T47D (cell line): ENCODE results near the gene CAGE1.

Experiments
- DNase-seq, 2 experiments: peaks; one replicate each; pipeline versions ENCODE4 v3.0.0 to v3.0.0-alpha.2; 2011 to 2012; ENCODE audit warnings: low read depth in 1 of 2, low spot score in 1 of 2
- JUND ChIP-seq: IDR thresholded peaks from 2 replicates; pipeline ENCODE4 v1.6.1; 2012; ENCODE audit warnings: low read depth
- in situ Hi-C: cut with HindIII; loops from 2 replicates; pipeline ENCODE4 v1.10.0; 2016; ENCODE audit warnings: low sequenced_read_pairs, low pct_unique_long_range_greater_than_20kb

Gene CAGE1

DNA sequence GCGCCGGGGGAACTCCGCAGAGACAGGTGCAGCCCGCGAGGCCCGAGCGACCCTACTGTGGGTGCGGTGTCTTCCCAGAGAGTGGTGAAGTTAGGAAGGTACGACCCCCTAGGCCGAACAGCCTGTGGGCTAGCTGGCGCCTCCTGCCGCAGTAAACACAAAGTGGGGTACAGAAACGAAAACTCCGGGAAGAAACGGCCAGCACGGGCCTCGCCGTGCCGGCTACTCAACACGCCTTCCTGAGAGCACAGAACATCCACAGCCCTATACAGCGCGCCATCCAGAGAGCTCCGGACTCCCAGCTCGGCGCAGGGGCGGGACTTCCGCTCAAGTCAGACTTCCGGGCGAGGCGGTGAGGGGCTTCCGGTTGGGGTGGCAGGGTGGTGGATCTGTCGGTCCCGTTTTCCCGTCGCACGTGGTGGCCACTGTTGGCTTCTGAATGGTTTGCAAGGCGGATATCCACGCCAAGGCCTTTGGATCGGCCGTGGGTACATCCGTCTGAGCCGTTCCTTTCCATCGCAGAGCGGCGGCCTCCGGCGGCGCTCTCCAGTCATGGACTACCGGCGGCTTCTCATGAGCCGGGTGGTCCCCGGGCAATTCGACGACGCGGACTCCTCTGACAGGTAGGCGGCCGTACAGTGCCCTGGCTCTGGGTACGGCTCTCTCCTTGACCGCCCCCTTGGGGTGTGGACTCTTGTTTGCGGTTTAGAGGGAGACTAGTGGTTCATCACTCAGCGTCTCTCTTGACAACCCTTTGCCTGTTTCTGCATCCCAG, at the start of gene CAGE1, which contains the start of gene RIOK1:
Gene CAGE1 (minus strand): TSS at position 292 of the 775 bp plus-strand sequence. CDS start 2,569 bp downstream, outside the sequence.
Gene RIOK1 (plus strand): TSS at position 358 of the 775 bp plus-strand sequence. CDS start 195 bp downstream, at position 553.
- TF ChIP-seq JUND, result no peak
- in situ Hi-C loops, result no loop called here
- DNase-seq, result peak; percentile 95 to 96

DNA sequence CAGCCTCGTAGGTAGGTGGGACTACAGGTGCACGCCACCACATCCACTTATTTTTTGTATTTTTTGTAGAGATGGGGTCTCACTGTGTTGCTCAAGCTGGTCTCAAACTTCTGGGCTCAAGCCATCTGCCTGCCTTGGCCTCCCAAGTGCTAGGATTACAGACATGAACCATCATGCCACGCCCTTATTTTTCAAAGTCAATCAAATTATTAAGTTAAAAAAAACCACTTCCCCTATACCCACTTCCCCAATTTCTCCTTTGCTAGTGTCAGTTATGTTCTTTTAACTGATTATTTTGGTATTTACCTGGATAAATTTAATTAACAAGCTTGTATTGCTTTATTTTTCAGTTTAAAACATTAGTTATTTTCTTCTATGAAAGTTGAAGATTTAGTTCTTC, 49.7 kb upstream of the CAGE1 start:
- no peak for TF ChIP-seq JUND
- DNase-seq, result no peak
- in situ Hi-C loops, result no loop called here

DNA sequence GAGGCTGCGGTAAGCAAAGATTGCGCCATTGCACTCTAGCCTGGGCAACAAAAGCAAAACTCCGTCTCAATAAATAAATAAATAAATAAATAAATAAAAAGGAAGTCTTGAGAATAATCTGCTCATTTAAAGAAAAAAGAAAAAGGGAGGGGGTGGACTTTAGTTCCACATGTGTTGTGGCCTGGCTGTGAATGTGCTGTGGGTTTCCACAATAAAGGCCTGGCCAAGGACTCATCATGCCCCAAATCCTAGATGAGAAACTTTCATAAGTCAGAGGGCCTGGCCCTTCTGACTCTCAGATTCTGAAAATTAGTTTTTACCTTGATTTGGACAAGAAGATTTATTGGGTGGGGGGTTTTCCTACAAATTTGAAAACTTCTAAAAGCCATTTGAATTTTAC, 48.5 kb upstream of the CAGE1 start:
- no peak for TF ChIP-seq JUND
- in situ Hi-C loops, result no loop called here
- no peak for DNase-seq

DNA sequence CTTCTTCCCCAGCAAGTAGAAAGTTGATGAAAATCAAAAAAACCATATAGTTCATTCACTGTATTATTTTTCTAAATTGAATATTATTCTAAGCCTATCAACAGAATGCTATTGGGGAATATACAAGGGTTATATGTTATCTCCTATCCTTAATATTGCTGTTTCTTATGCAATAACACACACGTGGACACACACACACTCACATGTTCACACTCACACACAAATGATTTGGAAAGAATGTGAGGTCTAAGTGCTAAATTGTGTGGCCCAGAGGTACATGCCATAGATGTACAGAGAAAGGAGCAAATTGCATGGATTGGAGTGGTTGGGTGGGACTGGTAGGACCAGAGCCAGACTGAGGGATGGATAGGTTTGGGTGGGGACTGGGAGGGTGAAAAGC, 45.1 kb upstream of the CAGE1 start:
- no peak for DNase-seq
- TF ChIP-seq JUND, result no peak
- in situ Hi-C loops, result no loop called here

DNA sequence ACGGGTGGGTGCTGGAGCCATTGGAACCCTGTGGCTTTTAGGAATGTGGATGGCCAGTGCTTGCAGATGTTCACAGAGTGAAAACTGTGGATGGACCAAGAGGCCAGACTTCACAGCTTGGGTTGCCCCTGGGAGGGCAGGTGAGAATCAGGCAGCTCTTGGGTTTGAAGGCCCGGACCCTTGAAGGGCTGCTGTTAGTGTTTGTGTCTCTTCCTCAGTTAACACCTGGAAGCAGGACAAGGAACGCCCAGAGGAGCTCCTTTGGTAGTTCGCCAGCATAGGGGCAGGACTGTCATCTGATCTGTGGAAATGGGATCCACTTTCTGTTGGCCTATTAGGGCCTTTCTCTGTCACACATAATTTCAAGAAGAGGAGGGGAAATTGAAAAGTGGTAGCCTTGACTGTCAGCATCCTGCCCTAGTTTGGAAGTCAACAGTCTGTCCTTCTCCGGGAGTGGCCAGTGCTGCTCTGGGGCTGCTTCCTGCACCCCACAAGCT, 43.6 kb upstream of the CAGE1 start:
- in situ Hi-C loops, result no loop called here
- DNase-seq, result peak in 1 of 2 experiments; percentile 74
- no peak for TF ChIP-seq JUND

DNA sequence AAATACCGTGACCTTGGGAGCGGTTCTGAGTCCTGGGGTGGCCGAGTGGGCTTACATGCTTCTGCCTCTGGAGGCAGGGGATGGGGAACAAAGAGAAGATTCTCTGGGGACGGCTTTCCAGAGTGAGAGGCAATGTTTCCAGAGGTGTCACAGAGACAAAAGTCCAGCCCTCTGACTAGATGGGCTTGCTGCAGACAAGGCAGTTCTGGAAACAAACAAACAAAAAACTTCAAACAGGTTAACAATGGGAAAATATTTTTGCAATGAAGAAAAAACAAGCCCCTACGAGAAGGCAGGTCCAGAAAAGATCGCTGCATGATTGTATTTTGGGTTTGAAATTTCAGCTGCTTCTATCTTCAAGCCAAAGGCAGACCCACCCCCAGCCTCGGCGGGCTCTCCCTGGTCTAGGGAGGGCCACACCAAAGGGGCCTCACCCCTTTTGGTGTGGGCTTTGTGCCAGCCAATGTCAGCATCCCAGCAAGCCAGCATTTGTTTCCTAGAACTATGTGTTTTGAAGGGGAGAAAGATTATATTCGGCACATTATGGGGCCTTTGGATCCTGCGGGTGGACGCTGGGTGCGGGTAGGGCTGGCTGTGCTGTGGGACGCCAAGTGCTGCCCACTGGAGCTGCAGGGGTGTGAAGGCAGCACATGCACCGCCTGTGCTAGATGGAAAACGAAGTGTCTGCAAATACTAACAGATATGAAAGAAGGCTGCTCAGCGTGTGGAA, 43.0 kb upstream of the CAGE1 start:
- no peak for TF ChIP-seq JUND
- DNase-seq, result no peak
- in situ Hi-C loops, result no loop called here

DNA sequence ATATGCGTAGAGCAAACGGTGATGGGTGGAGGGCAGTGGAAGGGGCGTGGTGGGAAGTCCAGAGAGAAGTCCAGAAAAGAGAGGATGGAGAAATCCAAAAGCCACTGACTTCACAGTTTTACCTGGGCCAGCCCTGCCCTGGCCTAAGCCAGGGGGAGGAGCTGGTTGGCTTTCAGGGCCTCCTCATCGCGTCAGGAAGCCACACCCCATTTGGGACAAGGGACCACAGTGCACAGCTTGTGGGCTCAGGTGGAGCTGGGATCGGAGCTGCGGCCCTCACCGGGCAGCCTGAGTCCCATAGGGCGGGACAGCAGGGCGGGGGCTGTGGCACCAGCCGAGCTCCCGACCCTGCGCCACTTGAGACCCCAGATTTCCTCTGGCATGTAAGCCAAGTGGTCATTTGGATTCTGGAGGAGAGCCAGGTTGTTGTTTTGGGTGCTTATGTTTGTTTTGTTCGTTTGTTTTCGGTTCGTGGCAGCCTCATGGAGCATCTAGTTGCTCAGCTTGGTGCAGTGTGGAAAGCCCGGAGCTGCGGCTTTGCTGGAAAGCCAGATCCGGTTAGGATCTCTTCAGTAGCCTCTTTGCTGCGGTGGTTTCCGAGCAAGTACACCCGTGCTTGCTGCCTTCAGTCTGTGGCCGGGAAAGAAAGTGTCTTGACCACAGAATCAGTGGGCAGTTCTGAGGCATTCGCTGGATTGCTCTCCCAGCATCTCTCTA, 42.3 kb upstream of the CAGE1 start:
- DNase-seq, result peak; percentile 84 to 86
- in situ Hi-C loops, result no loop called here
- TF ChIP-seq JUND, result no peak

DNA sequence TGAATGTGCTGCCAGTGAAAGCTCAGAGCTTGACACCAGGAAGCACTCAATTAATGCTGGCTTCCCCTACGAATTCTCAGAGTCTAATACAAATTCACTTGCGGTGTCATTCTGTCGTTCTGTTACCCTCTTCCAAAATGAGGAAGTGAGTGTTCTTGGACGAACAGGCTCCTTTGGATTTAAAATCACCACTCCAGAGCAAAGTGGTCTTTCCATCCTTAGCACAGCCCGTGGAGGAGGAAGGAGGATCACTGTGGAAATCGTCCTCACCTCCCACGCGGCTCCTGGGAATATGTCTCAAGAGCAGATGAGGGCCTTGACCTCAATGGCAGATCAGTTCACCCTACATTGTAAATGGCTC, 41.8 kb upstream of the CAGE1 start:
- TF ChIP-seq JUND, result no peak
- DNase-seq, result no peak
- in situ Hi-C loops, result no loop called here

DNA sequence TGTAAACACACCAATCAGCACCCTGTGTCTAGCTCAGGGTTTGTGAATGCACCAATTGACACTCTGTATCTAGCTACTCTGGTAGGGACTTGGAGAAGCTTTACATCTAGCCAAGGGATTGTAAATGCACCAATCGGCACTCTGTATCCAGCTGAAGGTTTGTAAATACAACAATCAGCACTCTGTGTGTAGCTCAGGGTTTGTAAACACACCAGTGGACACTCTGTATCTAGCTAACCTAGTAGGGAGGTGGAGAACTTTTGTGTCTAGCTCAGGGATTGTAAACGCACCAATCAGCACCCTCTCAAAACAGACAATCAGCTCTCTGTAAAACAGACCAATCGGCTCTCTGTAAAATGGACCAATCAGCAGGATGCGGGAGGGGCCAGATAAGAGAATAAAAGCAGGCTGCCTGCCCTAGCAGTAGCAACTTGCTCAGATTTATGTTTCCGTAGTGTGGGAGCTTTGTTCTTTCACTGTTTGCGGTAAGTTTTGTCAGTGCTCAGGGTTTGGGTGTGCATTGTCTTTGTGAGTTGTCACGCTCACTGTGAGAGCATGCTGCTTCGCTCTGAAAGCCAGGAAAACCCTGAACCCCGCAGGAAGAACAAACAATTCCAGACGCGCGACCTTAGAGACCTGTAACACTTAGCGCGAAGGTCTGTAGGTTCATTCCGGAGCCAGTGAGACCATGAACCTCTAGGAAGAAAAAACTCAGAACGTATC, 37.1 kb upstream of the CAGE1 start:
- DNase-seq, result no peak
- no peak for TF ChIP-seq JUND
- in situ Hi-C loops, result no loop called here

DNA sequence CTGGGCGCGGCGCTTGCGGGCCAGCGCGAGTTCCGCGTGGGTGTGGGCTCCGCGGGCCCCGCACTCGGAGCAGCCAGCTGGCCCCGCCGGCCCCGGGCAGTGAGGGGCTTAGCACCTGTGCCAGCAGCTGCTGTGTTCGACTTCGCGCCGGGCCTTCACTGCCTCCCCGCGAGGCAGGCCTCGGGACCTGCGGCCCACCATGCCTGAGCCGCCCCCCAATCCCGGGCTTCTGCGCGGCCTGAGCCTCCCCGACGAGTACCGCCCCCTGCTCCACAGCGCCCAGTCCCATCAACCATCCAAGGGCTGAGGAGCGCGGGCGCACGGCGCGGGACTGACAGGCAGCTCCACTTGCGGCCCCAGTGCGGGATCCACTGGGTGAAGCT, 36.3 kb upstream of the CAGE1 start:
- no peak for TF ChIP-seq JUND
- no peak for DNase-seq
- in situ Hi-C loops, result no loop called here

DNA sequence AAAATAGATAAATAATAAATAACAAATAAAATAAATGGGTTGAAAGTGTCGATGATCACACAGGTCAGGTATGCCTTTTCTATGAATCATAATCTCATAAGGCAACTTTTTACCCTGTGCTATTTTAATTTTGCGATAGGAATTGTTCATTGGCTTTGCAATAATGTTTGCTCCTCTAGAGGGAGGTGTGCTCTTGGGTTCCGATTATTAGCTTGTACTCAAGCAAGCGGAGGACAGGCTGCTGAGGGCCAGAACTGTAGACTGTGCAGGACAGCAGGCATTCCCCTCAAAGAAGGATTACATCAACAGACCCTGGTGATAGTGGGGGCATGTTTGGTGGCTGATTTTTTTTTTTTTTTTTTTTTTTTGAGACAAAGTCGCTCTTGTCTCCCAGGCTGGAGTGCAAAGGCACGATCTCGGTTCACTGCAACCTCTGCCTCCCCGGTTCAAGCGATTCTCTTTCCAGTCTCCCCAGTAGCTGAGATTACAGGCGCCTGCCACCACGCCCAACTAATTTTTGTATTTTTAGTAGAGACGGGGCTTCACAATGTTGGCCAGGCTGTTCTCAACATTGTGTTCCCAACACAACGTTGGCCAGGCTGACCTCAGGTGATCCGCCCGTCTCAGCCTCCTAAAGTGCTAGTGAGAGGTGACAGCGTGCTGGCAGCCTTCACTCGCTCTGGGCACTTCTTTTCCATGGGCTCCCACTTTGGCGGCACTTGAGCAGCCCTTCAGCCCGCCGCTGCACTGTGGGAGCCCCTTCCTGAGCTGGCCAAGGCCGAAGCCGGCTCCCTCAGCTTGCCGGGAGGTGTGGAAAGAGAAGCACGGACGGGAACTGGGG, 35.6 kb upstream of the CAGE1 start:
- peak; percentile 63 to 78 for DNase-seq
- no peak for TF ChIP-seq JUND
- in situ Hi-C loops, result no loop called here

DNA sequence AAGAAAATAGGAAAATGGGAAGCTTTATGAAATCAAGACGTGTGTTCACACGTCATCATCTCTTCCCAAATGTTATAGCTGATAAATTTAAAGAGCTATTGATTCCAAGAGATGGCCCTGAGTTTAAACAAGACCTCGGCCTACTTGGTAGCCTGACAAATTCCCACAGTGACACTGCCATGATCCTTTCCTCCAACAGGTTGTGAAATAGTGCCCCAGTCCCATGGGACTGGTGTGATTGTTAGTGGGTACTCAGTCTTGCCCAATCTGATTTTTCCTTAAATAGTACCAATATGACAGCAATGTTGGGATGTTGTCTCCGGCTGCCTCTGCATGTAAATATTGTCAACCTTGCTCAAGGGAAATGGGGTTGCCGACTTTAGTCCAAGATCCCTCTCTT, 34.5 kb upstream of the CAGE1 start:
- TF ChIP-seq JUND, result no peak
- DNase-seq, result no peak
- in situ Hi-C loops, result no loop called here
